H1 (cell line): ENCODE data around the gene PKDREJ. TPM values are rescaled to one million over a fixed set of nuclear protein-coding genes. Genes with fewer than 3 reads are reported as not detected.

Experiments used
- ASH2L ChIP-seq: fragments of 200-600, 300-600 bp; sonication (generic); IDR thresholded peaks from one replicate; pipeline ENCODE4 v1.7.1; 2017; ENCODE audit warnings: low read length
- BRCA1 ChIP-seq: IDR thresholded peaks from 2 replicates; pipeline ENCODE4 v1.6.1; 2012; ENCODE audit warnings: low read depth, low read length, improper control_type of control experiment
- CEBPB ChIP-seq: IDR thresholded peaks from 2 replicates; pipeline ENCODE4 v1.6.1; 2012; ENCODE audit warnings: low read depth, low read length
- EGR1 ChIP-seq: IDR thresholded peaks from 2 replicates; pipeline ENCODE4 v1.6.1; 2011; ENCODE audit warnings: low read depth, low read length, borderline replicate concordance
- FOSL1 ChIP-seq: IDR thresholded peaks from 2 replicates; pipeline ENCODE4 v1.6.1; 2011; ENCODE audit warnings: mild to moderate bottlenecking, low read depth, low read length, moderate library complexity; ENCODE audit not compliant: insufficient read depth
- GTF2F1 ChIP-seq: IDR thresholded peaks from 2 replicates; pipeline ENCODE4 v1.6.1; 2012; ENCODE audit warnings: low read depth, low read length, improper control_type of control experiment, borderline replicate concordance
- JUND ChIP-seq: IDR thresholded peaks from 2 replicates; pipeline ENCODE4 v1.6.1; 2011; ENCODE audit warnings: mild to moderate bottlenecking, improper control_type of control experiment, low read length
- KDM5A ChIP-seq: fragments of 200-600 bp; IDR thresholded peaks from 2 replicates; pipeline ENCODE4 v1.7.1; 2012; ENCODE audit warnings: mild to moderate bottlenecking, low read length, inconsistent platforms, mixed read lengths
- MAFK ChIP-seq: IDR thresholded peaks from 2 replicates; pipeline ENCODE4 v1.6.1; 2012; ENCODE audit warnings: low read depth, mild to moderate bottlenecking, improper control_type of control experiment, low read length
- NANOG ChIP-seq: IDR thresholded peaks from 2 replicates; pipeline ENCODE4 v1.6.1; 2011; ENCODE audit warnings: low read length, low read depth, mild to moderate bottlenecking, inconsistent platforms; ENCODE audit not compliant: insufficient read depth, poor library complexity, severe bottlenecking
- POLR2A ChIP-seq, 2 experiments: IDR thresholded peaks; 1 replicate in 1 of 2; 2 replicates in 1 of 2; pipeline ENCODE4 v1.6.1; 2011; ENCODE audit warnings: low read depth in 2 of 2, low read length in 2 of 2, mild to moderate bottlenecking in 2 of 2; ENCODE audit errors: control extremely low read depth in 1 of 2
- RAD21 ChIP-seq, 2 experiments: IDR thresholded peaks in 1 of 2; conservative IDR thresholded peaks in 1 of 2; 2 replicates each; pipeline ENCODE4 v1.6.1; 2011; ENCODE audit warnings: low read depth in 2 of 2, low read length in 2 of 2, improper control_type of control experiment in 1 of 2, inconsistent platforms in 1 of 2, mild to moderate bottlenecking in 1 of 2, moderate library complexity in 1 of 2
- RBBP5 ChIP-seq: IDR thresholded peaks from 2 replicates; pipeline ENCODE4 v1.7.1; 2012; ENCODE audit warnings: low read depth, mild to moderate bottlenecking, inconsistent platforms, low read length, moderate library complexity, borderline replicate concordance
- SIX5 ChIP-seq: IDR thresholded peaks from 2 replicates; pipeline ENCODE4 v1.6.1; 2011; ENCODE audit warnings: mild to moderate bottlenecking, low read depth, low read length
- SUZ12 ChIP-seq: fragments of 200-600 bp; sonication (generic); IDR thresholded peaks from 2 replicates; pipeline ENCODE4 v1.6.1; 2012; ENCODE audit warnings: mild to moderate bottlenecking, inconsistent platforms, low read length, moderate library complexity, mixed read lengths
- TAF1 ChIP-seq: IDR thresholded peaks from 2 replicates; pipeline ENCODE4 v1.6.1; 2011; ENCODE audit warnings: mild to moderate bottlenecking, low read depth, low read length
- TAF7 ChIP-seq: optimal IDR thresholded peaks from 2 replicates; pipeline ENCODE3; 2011; ENCODE audit warnings: low read depth, mild to moderate bottlenecking, inconsistent platforms, low read length, moderate library complexity, borderline replicate concordance
- polyA plus RNA-seq, 7 experiments: library from polyadenylated mRNA; depleted of rRNA in 3 of 7; stranded (reverse) in 5 of 7; unstranded in 2 of 7; fragments of >200 nt in 5 of 7; fragments of 200-250 nt in 2 of 7; gene quantifications; 1 replicate in 5 of 7; 2 replicates in 1 of 7; 4 replicates in 1 of 7; pipeline versions ENCODE4 v1.2.1 to v1.2.3, GENCODE V29; 2011 to 2013; ENCODE audit warnings: missing spikeins in 2 of 7, mixed read lengths in 2 of 7
- total RNA-seq: library from RNA; stranded (reverse); fragmentation: NEBNext Ultra II Directional; extraction: Animal tissue kit (Norgen Biotek cat#: 25700); gene quantifications from 2 replicates; pipeline ENCODE4 v1.2.1, GENCODE V29; 2021
- TF ChIP-seq, protein P1 (sequence below): IDR thresholded peaks from 2 replicates; pipeline ENCODE4 v1.6.1; 2012; ENCODE audit warnings: inconsistent platforms
- TF ChIP-seq, protein P2 (sequence below): IDR thresholded peaks from 2 replicates; pipeline ENCODE4 v1.6.1; 2012; ENCODE audit warnings: inconsistent platforms
- TF ChIP-seq, protein P3 (sequence below): IDR thresholded peaks from 2 replicates; pipeline ENCODE4 v1.6.1; 2011; ENCODE audit warnings: low read depth, mild to moderate bottlenecking, low read length; ENCODE audit not compliant: insufficient read depth

PKDREJ gene
- total and polyA plus RNA-seq, 2 of the 8 experiments (the other 6 are each of a cell fraction or from before 2014, with no cell fraction given): 0.02 to 0.04 TPM

GRCh38 chr22:46250035-46250782 is 12.9 kb downstream of the PKDREJ start, which contains the start of gene CDPF1 (continued):
- TF ChIP-seq, protein P1, sequence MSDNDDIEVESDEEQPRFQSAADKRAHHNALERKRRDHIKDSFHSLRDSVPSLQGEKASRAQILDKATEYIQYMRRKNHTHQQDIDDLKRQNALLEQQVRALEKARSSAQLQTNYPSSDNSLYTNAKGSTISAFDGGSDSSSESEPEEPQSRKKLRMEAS: peak; percentile 75
- TF ChIP-seq KDM5A: no peak
- no peak; a peak in 1 of 4 replicates for TF ChIP-seq RAD21 (IDR thresholded peaks at IDR 0.05 in 1 of 2, conservative IDR thresholded peaks at IDR 0.05 in 1 of 2; ENCODE audit: low read depth in 2 of 2, low read length in 2 of 2)
- no peak for TF ChIP-seq SUZ12
- TF ChIP-seq RBBP5: 0 out of 2 replicates have a peak, but pooled peaks have one; percentile 36
- TF ChIP-seq, protein P2, sequence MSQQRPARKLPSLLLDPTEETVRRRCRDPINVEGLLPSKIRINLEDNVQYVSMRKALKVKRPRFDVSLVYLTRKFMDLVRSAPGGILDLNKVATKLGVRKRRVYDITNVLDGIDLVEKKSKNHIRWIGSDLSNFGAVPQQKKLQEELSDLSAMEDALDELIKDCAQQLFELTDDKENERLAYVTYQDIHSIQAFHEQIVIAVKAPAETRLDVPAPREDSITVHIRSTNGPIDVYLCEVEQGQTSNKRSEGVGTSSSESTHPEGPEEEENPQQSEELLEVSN: peak; percentile 90
- no peak for TF ChIP-seq EGR1
- TF ChIP-seq ASH2L: peak; percentile 70
- no peak for TF ChIP-seq TAF7
- no peak for TF ChIP-seq CEBPB
- no peak for TF ChIP-seq GTF2F1
- TF ChIP-seq NANOG: no peak
- TF ChIP-seq JUND: no peak
- no peak for TF ChIP-seq POLR2A (IDR thresholded peaks at IDR 0.05; ENCODE audit: control extremely low read depth in 1 of 2, low read depth in 2 of 2, low read length in 2 of 2)
- no peak for TF ChIP-seq FOSL1
- no peak for TF ChIP-seq MAFK
- TF ChIP-seq, protein P3, sequence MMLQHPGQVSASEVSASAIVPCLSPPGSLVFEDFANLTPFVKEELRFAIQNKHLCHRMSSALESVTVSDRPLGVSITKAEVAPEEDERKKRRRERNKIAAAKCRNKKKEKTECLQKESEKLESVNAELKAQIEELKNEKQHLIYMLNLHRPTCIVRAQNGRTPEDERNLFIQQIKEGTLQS: no peak
- no peak for TF ChIP-seq SIX5
- no peak for TF ChIP-seq BRCA1
- 0 out of 2 replicates have a peak, but pooled peaks have one; percentile 34 for TF ChIP-seq TAF1
